ENCODE measurements around the gene CACNA1E. TPM values are rescaled to one million over a fixed set of nuclear protein-coding genes. Genes with fewer than 3 reads are reported as not detected.
A peak's percentile ranks its signal among the peaks of the same experiment; 100 is the strongest.

Gene CACNA1E
- total RNA-seq, 1 experiment from 2014 or later: not detected

GRCh38 chr1:181732218-181732990 lies 249.1 kb downstream of the CACNA1E start:
- Histone ChIP-seq H3K9me3 (no peaks in the 10 kb centered on the region), H3K4me3 (no peak overlapping the region), H3K27me3 (no peaks in the 10 kb centered on the region), H3K36me3 (no peaks in the 10 kb centered on the region)
- no peak for DNase-seq

- Histone ChIP-seq H3K27me3 (no peaks in the 10 kb centered on the region), H3K9me3 (no peaks in the 10 kb centered on the region), H3K36me3 (no peaks in the 10 kb centered on the region), H3K4me3 (no peak overlapping the region)
- DNase-seq: no peak
Measured at GRCh38 chr1:181733486-181733885, 250.2 kb downstream of the CACNA1E start.

- no peaks in the 10 kb centered on the region for H3K9me3 ChIP-seq
- H3K36me3 ChIP-seq: no peaks in the 10 kb centered on the region
- H3K4me3 ChIP-seq: no peak overlapping the region
- H3K27me3 ChIP-seq: no peaks in the 10 kb centered on the region
- DNase-seq: peak; percentile 59
Measured at GRCh38 chr1:181737056-181737455, 253.7 kb downstream of the CACNA1E start.

- H3K9me3 ChIP-seq: no peaks in the 10 kb centered on the region
- DNase-seq: no peak
- H3K27me3 ChIP-seq: no peaks in the 10 kb centered on the region
- H3K36me3 ChIP-seq: no peaks in the 10 kb centered on the region
- no peak overlapping the region for H3K4me3 ChIP-seq
Measured at GRCh38 chr1:181739214-181739613, 255.9 kb downstream of the CACNA1E start.

GRCh38 chr1:181742426-181742825 lies 259.1 kb downstream of the CACNA1E start:
- peak; percentile 34 for DNase-seq
- no peaks in the 10 kb centered on the region for H3K9me3 ChIP-seq
- no peaks in the 10 kb centered on the region for H3K36me3 ChIP-seq
- H3K27me3 ChIP-seq: no peaks in the 10 kb centered on the region
- H3K4me3 ChIP-seq: no peak overlapping the region

- peak; percentile 97 for DNase-seq
Measured at GRCh38 chr1:181743878-181744312, 260.6 kb downstream of the CACNA1E start.

GRCh38 chr1:181746224-181746623 lies 262.9 kb downstream of the CACNA1E start:
- H3K4me3 ChIP-seq: no peak overlapping the region
- no peaks in the 10 kb centered on the region for H3K27me3 ChIP-seq
- H3K36me3 ChIP-seq: no peaks in the 10 kb centered on the region
- no peaks in the 10 kb centered on the region; the same call in 1 of the 2 replicates for H3K9me3 ChIP-seq
- no peak for DNase-seq

More at GRCh38 chr1:181743878-181744312, 260.6 kb downstream of the CACNA1E start:
- no peaks in the 10 kb centered on the region; the same call in 1 of the 2 replicates for H3K9me3 ChIP-seq
- H3K27me3 ChIP-seq: no peaks in the 10 kb centered on the region
- no peak overlapping the region for H3K4me3 ChIP-seq
- no peaks in the 10 kb centered on the region for H3K36me3 ChIP-seq

GRCh38 chr1:181748013-181748412 lies 264.7 kb downstream of the CACNA1E start:
- no peaks in the 10 kb centered on the region for H3K27me3 ChIP-seq
- peak; percentile 76 for DNase-seq
- H3K4me3 ChIP-seq: no peak overlapping the region
- H3K36me3 ChIP-seq: no peaks in the 10 kb centered on the region
- H3K9me3 ChIP-seq: no peaks in the 10 kb centered on the region; the same call in 1 of the 2 replicates

GRCh38 chr1:181754103-181754502 lies 270.8 kb downstream of the CACNA1E start:
- no peaks in the 10 kb centered on the region for H3K9me3 ChIP-seq
- no peak overlapping the region for H3K4me3 ChIP-seq
- peaks cover 5% of the 10 kb centered on the region for H3K27me3 ChIP-seq
- DNase-seq: no peak
- no peaks in the 10 kb centered on the region for H3K36me3 ChIP-seq

- Histone ChIP-seq H3K27me3 (peaks cover 13% of the 10 kb centered on the region), H3K4me3 (no peak overlapping the region), H3K36me3 (no peaks in the 10 kb centered on the region), H3K9me3 (no peaks in the 10 kb centered on the region)
- no peak for DNase-seq
Measured at GRCh38 chr1:181759481-181759880, 276.2 kb downstream of the CACNA1E start.

- no peak for DNase-seq
- Histone ChIP-seq H3K27me3 (peaks cover 9% of the 10 kb centered on the region; the same call in 1 of the 2 replicates), H3K9me3 (no peaks in the 10 kb centered on the region)
Measured at GRCh38 chr1:181763736-181764135, 280.4 kb downstream of the CACNA1E start.

GRCh38 chr1:181765451-181766026 lies 282.2 kb downstream of the CACNA1E start:
- Histone ChIP-seq H3K4me3 (no peak overlapping the region), H3K27me3 (peaks cover 6% of the 10 kb centered on the region), H3K9me3 (no peaks in the 10 kb centered on the region), H3K36me3 (no peaks in the 10 kb centered on the region)
- no peak for DNase-seq

More at GRCh38 chr1:181763736-181764135, 280.4 kb downstream of the CACNA1E start:
- no peak overlapping the region for H3K4me3 ChIP-seq
- no peaks in the 10 kb centered on the region for H3K36me3 ChIP-seq

- Histone ChIP-seq H3K36me3 (no peaks in the 10 kb centered on the region), H3K9me3 (no peaks in the 10 kb centered on the region), H3K27me3 (peaks cover 6% of the 10 kb centered on the region), H3K4me3 (no peak overlapping the region)
- no peak for DNase-seq
Measured at GRCh38 chr1:181767001-181767708, 283.8 kb downstream of the CACNA1E start.

- H3K27me3 ChIP-seq: peaks cover 2% of the 10 kb centered on the region
- H3K4me3 ChIP-seq: no peak overlapping the region
- DNase-seq: no peak
- H3K36me3 ChIP-seq: no peaks in the 10 kb centered on the region
- H3K9me3 ChIP-seq: no peaks in the 10 kb centered on the region
Measured at GRCh38 chr1:181768211-181768929, 285.1 kb downstream of the CACNA1E start.

GRCh38 chr1:181768930-181769280 lies 285.6 kb downstream of the CACNA1E start:
- no peak for DNase-seq
- Histone ChIP-seq H3K27me3 (peaks cover 2% of the 10 kb centered on the region), H3K9me3 (no peaks in the 10 kb centered on the region), H3K36me3 (no peaks in the 10 kb centered on the region), H3K4me3 (no peak overlapping the region)

- H3K9me3 ChIP-seq: no peaks in the 10 kb centered on the region
- H3K36me3 ChIP-seq: no peaks in the 10 kb centered on the region
- DNase-seq: no peak
- H3K4me3 ChIP-seq: no peak overlapping the region
- peaks cover 2% of the 10 kb centered on the region for H3K27me3 ChIP-seq
Measured at GRCh38 chr1:181769846-181770245, 286.5 kb downstream of the CACNA1E start.

- DNase-seq: no peak
- Histone ChIP-seq H3K9me3 (no peaks in the 10 kb centered on the region), H3K4me3 (no peak overlapping the region), H3K27me3 (peaks cover 4% of the 10 kb centered on the region; the same call in 1 of the 2 replicates), H3K36me3 (no peaks in the 10 kb centered on the region)
Measured at GRCh38 chr1:181772714-181773113, 289.4 kb downstream of the CACNA1E start.

All from MG63 (cell line).